GM18498 (cell line): Measurements from ENCODE around the gene ZNF200.
"Not testable (repeated sequence)": the region's sequence is repeated elsewhere in the genome, so short reads cannot be mapped to it uniquely, and the experiment has no call there.

Source experiments
- ATAC-seq: cut with Tn5 transposase; IDR thresholded peaks from one replicate; pipeline ENCODE4 v1.9.1; 2021; ENCODE audit warnings: mild to moderate bottlenecking, moderate library complexity; ENCODE audit not compliant: unreplicated experiment

Gene ZNF200

DNA sequence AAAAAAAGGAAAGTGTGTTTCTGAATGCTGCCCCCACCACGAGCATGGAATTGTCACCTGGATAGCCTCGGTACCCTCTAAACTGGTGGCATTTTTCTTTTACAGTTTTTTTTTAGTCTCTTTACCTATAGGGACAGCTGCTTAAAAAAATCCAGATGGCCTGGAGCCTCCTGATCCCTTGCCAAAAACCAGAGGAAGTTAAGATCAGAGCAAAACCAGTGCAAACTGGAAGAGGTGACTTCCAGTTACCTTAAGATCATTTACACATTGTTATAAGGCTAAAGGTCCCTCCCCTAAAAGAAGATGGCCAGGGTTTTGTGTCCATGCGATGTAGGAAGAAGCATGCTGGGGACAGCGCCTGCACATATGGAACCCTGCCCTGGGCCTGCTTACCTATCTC is 18.0 kb upstream of the ZNF200 start:
- no peak for ATAC-seq

DNA sequence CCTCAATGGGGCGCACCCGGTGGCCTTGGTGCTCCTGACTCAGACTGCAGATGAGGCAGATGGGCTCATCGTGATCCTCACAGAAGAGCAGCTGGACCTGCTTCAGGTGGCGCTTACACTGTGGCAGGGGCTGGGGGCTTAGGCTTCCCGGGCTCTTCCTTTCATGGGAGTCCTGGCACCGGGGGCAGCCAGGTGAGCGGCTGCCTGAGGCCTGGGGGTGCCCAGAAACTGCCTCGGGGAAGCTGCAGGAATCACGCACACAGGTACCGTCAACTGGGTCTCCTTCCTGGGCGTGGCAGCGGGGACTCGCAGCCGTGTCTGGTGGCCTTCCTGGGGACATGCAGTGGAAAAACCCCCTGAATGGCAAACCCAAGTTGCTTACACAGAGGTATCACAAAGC is 14.5 kb upstream of the ZNF200 start:
- ATAC-seq: no peak

DNA sequence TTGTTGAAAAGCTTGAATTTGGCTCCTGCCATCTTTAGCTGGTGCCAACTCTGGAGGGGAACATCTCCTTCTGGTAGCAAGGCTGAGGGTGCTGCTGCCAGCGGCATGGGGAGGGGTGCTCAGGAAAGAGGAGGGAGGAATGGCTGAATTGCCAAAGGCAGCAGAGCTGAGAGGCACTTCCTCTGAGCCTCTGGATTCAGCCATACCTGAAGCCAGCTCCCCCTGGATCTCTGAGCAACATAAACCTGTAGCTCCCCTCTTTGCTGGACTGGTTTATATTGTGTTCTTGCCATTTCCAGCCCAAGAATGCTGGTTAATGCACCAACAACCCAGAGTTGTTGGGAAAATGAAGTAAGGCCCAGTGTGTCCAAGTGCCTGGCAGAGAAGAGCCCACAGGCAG is 14.1 kb upstream of the ZNF200 start:
- no peak for ATAC-seq

DNA sequence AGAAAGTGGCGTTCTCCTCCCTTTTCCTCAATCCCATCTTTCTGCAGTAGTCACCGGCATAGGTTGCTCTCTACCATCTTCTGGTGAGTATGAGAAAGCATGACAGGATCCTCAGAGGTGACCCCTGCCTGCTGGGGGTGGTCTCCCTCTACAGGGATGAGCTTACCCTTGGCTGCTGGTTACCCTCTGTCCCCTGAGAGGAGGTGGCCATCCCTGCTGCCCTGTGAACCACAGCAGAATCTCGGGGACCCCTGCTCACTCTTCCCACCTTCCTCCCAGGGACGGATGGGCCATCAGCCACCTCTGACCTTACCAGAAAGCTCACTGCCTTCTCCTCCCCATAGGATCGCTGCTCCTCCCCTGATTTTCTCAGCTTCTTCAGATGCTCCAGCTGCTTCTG is 13.6 kb upstream of the ZNF200 start:
- ATAC-seq: no peak

DNA sequence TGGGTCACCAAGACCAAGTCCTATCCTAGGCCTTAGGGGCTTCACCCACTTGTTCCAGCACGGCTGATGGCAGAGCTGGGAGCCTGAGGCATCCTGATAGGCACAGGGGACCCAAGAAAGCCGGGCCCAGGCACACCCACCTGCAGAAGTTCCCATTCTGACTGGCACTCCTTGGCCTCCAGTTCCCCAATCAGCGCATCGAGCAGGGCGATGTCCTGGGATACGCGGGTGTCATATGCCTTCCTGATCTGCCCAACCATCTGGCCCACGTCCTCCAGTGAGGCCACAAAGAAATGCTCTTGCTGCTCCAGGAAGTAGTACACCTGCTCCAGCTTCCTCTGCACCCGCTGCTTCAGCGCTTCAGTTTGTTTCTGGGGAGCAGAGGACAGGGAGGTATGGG is 11.9 kb upstream of the ZNF200 start:
- no peak for ATAC-seq

DNA sequence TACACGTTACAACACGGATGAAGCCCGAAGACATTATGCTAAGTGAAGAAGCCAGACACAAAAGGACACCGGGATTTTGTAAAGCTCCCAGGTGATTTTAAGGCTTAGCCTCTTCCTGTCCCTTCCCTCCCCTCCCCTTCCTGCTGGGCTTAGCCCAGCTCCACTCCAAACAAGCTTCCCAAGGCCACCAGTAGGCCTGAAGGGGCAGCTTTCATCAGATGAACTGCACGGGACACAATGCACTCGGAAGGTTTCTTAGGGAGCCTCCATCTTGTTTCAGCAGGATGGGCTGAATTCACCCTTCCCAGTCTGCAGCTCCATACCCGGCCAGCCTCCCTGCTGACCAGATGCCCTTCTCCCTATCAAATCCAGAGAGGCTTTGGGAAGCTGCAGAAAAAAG is 11.0 kb upstream of the ZNF200 start:
- ATAC-seq: no peak

DNA sequence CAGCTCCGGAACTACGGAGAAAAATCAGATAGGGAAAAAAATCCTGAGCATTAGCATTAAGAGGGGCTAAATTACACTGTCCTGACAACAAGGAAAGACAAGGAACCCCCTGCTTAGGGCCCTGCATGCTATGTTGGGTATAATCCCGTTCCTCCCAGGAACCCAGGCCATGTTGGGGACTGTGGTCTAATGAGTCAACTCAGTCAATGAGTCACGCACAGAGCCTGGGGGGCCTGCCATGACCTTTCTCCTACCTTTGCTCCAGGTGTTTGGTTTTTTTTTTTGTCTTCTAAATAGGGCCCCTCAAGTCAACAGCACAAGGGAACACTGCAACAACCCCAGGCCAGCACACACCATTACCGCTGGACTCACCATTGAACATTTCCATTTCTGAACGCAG is 8.9 kb upstream of the ZNF200 start:
- no peak for ATAC-seq

DNA sequence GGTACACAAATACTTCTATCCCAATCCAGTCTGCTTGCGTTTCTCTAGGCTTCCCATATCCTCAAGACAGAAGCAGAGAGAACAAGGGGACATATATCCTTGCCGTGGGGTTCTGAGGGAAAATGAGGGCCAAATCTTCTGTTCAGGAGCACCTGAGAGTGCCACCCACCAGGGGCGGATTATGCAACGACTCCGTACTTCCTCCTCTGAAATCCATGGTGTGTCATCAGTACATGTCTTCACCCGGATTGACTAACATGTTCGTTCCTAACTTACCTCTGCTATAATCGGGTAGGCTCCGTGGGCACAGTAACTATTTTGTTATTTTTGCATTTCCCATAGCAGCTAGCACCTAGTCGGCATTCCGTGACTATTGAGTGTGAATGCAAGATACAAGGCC is 7.8 kb upstream of the ZNF200 start:
- ATAC-seq: no peak

DNA sequence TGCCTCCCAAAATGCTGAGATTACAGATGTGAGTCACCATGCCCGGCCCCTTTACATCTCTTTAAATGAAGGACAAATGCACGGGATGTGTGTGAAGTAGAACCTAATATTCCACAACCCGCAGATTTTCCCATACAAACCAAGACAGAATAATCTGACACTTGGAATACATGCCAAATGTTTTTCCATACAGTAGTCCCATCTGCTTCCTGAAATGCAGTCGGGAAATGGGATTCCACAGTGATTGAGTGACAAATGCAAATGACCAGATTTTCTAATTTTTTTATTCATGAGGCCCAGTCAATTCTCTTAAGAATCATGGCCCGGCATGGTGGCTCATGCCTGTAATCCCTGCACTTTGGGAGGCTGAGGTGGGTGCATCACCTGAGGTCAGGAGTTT is 6.8 kb upstream of the ZNF200 start:
- no peak for ATAC-seq

DNA sequence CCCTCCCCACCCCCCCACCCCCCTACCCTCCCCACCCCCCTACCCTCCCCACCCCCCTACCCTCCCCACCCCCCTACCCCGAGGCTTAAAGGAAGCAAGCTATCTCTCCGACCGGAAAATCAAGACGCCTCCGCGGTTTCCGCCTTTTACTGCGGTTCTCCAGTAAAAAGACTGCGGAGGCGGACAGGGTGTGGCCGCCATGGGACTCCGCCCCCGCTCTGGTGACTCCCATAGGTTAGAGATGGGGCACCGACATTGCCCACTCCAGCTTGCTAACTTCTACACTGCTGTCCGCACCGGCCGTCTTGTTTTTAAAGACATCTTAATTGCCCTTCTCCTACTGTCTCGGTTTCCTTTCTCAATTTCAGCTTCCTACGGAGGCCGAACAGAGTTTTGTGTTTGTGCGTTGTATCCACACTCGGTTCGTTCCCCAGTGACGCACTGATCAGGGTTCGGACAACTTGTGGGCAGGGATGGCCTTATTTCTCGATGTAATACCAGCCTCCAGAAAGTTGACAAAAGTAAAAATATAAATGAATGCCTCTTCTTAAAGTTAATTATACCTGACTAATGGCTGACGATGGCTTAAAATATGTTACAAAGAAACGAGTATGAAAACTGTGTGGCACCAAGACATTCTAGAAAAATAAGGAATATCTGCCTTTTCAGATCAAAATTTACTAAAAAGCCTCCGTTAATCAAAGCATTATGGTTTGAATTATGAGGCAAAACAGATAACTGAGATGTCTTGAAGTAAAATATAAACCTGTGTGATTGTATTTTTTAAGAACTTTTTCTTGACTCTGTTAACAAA is 1.1 kb upstream of the ZNF200 start:
- no peak for ATAC-seq

DNA sequence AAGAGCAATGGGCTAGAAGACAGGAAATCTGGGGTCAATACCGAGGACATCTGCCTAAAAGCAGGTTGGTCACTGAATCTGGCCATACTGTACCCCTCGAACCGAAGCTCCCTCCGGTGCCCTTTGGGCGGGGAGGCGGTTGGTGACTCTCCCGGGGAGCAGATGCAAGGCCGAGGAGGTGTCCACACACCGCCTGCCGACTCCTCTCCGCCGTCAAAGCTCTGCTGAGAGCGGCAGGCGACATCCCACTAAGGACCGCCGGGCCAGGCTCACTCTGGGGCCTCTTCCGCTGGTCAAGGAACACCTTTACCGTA is 458 bp downstream of the ZNF200 start:
- ATAC-seq: no peak

DNA sequence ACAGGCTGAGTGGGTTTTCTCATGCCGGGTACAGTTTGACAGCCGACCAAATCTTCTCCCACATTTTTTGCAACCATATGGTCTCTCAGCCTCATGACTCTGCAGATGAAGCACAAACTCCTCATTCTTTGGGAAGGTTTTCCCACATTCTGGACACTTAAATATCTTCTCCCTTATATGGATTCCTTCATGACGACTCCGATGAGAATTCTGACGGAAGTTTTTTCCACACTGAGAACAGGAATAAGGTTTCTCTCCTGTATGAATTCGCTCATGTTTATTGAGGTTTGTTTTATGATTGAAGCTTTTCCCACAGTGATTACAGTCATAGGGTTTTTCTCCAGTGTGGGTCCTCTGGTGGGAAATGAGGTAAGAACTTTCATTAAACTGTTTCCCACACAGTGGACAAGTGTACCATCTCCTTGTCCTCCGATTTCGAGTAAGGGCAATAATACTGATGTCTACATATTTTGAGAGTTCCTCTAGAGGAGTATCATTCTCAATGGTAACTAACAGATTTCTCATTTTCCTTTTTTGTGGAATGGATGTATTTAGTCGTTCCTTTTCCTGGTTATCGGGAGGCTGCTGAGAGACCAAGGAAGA is 10.9 kb downstream of the ZNF200 start:
- no peak for ATAC-seq

DNA sequence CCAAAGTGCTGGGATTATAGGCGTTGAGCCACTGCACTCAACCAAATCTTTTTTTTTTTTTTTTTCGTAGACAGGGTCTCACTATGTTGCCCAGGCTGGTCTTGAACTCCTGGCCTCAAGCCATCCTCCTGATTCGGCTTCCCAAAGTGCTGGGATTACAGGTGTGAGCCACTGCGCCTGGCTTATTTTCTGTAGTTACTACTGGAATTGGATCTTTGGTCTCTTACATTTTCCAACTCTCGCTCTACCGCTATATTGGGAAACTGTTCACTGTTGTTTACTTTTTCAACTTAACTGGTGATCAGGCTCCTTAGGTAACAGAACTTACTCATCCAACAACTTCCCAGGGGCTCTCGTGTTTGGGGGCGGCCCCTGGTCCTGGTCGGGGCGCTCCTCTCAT is 14.1 kb downstream of the ZNF200 start:
- no peak for ATAC-seq

DNA sequence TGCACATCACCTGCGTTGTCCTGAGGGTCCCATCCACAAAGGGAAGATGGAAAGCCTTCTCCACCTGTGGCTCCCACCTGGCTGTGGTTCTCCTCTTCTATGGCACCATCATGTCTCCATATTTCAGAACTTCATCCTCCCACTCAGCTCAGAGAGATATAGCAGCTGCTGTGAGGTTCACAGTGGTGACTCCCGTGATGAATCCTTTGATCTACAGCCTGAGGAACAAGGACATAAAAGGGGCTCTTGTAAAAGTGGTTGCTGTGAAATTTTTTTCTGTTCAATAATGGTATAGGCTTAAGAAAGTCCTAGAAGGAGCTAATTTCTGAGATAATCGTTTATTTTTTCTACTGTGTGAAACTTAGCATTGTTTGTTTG is 18.7 kb downstream of the ZNF200 start:
- ATAC-seq: no peak

DNA sequence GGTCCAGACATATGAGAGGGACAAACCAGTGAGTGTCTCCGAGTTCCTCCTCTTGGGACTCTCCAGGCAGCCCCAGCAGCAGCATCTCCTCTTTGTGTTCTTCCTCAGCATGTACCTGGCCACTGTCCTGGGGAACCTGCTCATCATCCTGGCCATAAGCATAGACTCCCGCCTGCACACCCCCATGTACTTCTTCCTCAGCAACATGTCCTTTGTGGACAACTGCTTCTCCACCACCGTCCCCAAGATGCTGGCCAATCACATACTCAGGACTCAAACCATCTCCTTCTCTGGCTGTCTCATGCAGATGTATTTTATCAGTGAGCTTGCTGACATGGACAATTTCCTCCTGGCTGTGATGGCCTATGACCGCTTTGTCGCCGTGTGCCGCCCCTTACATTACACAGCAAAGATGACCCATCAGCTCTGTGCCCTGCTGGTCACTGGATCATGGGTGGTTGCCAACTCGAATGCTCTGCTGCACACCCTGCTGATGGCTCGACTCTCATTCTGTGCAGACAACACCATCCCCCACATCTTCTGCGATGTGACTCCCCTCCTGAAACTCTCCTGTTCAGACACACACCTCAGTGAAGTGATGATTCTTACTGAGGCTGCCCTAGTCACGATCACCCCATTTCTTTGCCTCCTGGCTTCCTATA is 19.2 kb downstream of the ZNF200 start:
- ATAC-seq: no peak

DNA sequence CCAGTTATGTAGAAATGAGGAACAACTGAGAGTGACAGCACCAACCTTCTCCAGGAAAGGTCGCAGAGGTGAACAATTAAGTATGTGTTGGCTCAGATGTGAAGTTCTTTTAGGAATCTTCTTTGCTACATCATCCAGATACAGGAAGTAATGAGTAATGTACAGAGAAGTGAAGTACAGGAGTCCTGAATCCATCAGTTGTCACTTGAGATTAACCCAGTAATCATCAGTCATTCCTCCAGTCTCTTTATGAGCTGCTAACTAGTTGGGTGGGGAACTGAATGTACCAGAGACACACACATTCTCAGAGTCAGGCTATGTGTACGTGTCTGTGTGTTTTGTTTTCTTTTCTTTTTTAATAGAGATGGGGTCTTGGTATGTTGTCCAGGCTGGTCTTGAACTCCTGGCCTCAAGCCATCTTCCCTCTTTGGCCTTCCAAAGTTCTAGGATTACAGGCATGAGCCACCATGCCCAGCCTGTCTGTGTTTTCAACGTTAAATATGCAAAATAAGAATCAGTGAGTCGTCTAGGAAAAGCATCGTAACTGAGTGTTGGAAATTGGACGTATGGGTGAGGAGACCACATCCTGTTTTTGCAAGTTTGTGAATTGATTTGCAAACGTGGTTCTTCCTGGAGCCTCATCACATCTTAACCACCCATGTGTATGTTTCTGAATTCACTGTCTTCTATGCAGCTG is 19.9 kb downstream of the ZNF200 start:
- ATAC-seq: no peak

DNA sequence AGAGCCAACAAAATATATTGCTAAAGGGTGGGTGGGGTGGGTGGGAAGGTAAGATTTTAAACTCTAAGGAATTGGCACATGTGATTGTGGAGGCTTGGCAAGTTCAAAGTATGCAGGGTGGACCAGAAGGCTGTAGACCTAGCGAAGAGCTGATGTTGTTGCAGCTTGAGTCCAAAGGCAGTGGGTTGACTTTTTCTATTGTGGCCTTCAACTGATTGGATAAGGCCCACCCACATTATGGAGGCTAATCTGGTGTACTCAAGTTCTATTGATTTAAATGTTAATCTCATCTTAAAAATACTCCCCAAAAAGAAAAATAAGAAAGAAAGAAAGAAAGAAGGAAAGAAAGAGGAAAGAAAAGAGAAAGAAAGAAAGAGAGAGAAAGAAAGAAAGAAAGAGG is 22.4 kb downstream of the ZNF200 start:
- no peak for ATAC-seq

DNA sequence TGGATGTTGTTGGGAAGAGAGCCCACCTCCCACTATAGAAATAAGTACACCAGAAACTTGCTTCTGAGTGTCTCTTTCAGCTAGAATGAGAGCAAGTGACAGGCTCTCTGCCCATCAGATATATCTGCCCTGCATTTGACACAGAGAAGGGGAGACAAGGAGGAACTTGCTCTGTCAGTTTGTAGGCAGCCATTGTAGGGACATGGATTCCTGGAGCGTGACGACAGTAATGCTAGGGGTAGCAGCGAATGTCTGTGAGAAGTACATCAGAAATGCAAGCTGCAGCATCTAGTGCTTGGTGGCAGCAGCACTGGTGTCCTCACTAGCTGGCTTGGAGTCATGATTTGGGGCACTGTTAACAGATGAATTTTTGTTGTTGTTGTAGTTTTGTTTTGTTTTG is 23.0 kb downstream of the ZNF200 start:
- ATAC-seq: no peak

DNA sequence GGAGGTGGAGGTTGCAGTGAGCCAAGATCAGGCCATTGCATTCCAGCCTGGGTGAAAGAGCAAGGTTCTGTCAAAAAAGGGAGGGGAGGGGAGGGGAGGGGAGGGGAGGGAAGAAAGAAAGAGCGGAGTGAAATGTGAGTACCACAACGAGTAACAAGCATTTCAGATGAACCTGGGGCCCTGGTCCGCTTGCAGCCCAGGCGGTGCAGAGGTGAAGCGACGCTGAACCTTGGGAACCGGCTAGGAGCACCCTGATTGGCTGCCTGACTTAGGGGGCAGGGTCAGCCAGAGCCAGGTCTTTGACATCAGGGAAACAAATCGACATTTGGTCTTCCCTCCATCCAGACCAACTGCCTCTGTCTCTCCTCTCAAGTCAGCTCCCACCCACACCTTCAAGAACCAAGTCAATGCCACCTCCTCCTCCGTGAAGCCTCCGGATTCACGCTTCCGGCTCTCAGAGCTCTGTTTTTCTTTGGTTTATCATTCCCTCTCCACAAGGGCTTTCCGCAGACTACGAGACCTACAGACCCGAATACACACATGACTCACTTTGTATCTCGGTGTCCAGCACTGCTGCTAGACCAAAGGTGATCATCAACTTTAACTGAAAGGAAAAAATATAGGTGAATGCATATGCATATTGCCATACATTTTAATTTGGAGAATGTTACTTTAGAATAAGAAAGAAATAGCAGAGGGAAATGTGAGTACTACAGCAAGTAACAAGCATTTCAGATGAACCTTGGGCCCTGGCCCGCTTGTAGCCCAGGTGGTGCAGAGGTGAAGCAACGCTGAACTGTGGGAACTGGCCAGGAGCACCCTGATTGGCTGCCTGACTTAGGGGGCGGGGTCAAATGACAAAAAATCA is 27.6 kb downstream of the ZNF200 start:
- no peak for ATAC-seq

DNA sequence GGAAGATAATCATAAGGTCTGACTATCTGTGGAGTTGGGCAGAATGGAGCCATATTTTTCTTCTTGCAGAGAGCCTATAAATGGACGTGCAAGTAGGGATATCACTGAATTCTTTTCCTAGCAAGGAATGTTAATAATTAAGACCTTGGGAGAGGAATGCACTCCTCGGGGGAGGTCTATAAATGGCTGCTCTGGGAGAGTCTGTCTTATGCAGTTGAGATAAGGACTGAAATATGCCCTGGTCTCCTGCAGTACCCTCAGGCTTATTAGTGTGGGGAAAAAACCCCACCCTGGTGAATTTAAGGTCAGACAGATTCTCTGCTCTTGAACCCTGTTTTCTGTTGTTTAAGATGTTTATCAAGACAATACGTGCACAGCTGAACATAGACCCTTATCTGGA is 29.0 kb downstream of the ZNF200 start:
- not testable (repeated sequence) for ATAC-seq
